22Rv1 (cell line): Measurements from ENCODE around the gene CAMK1D.

Experiments used
- CTCF ChIP-seq: fragments of 450-650 bp; IDR thresholded peaks from 2 replicates; pipeline ENCODE4 v1.5.1; 2017; ENCODE audit warnings: mild to moderate bottlenecking
- ZFX ChIP-seq: fragments of 450-650 bp; IDR thresholded peaks from 2 replicates; pipeline ENCODE4 v1.6.1; 2017; ENCODE audit warnings: antibody characterized with exemption, borderline replicate concordance

GRCh38 chr10:12636571-12636970 lies 287.2 kb downstream of the CAMK1D start:
- TF ChIP-seq CTCF (no peak), ZFX (no peak)
